Measurements from ENCODE around the gene PSMG3. TPM values are rescaled to one million over a fixed set of nuclear protein-coding genes. Genes with fewer than 3 reads are reported as not detected.

PSMG3 gene
- total and polyA plus RNA-seq, 2 donors from 2014 or later, result 29.7 to 66.6 TPM

DNA sequence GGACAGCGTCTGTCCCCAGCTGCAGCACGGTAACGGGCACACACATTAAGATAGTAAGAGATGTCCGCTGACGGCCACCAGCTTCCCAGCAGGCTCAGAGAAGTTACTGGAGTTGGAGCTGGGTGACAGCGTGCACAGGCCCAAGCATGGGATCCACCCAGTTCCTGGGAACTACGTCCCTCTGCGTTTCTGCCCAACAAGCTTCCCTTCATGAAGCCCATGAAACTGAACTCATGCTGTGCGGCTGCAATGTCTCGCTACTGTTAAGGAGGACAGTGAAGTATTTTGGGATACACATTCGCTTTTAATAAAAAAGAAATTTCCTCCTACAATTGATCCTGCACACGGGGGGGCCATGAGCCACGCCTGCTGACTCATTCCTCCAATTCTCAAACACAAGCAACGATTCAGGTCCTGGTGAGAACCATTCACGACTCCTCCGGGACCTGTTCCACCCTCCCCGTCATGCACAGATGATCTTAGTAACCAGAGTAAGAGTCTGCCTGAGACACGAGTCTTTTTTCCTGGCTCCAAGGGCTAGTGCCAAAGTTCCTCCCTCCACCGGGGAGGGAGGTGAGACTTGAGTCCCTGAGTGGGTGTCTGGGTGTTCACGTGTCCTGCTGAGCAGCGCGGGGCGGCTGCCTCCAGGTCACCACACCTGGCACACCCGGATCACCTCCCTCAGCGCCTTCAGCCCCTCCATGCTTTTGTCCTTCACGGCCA lies 2.6 kb downstream of the PSMG3 start:
- FAIRE-seq, result no peak
- peak overlapping the region; percentile 66 to 84 for H3K27ac ChIP-seq (ENCODE audit: low read depth in 2 of 2, low read length in 2 of 2)
- H3K27me3 ChIP-seq (ENCODE audit: control insufficient read depth, insufficient read depth, low read length), result no peaks in the 10 kb centered on the region
- peak overlapping the region in 1 of 3 donors; percentile 8 for H3K9ac ChIP-seq (ENCODE audit: low read length in 3 of 3)
- TF ChIP-seq, protein P1, sequence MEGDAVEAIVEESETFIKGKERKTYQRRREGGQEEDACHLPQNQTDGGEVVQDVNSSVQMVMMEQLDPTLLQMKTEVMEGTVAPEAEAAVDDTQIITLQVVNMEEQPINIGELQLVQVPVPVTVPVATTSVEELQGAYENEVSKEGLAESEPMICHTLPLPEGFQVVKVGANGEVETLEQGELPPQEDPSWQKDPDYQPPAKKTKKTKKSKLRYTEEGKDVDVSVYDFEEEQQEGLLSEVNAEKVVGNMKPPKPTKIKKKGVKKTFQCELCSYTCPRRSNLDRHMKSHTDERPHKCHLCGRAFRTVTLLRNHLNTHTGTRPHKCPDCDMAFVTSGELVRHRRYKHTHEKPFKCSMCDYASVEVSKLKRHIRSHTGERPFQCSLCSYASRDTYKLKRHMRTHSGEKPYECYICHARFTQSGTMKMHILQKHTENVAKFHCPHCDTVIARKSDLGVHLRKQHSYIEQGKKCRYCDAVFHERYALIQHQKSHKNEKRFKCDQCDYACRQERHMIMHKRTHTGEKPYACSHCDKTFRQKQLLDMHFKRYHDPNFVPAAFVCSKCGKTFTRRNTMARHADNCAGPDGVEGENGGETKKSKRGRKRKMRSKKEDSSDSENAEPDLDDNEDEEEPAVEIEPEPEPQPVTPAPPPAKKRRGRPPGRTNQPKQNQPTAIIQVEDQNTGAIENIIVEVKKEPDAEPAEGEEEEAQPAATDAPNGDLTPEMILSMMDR (IDR thresholded peaks at IDR 0.05; ENCODE audit: borderline replicate concordance, extremely low read depth, insufficient read depth), result no peak
- H3K4me1 ChIP-seq (ENCODE audit: control insufficient read depth in 2 of 3, insufficient read depth in 2 of 3, low read depth in 1 of 3, low read length in 3 of 3), result peaks cover 0 to 20% (median 16%) of the 10 kb centered on the region in 3 donors
- intact Hi-C loops (cut with DNase I), result no loop called here
- H3K36me3 ChIP-seq (ENCODE audit: control insufficient read depth in 2 of 3, insufficient read depth in 3 of 3, low read length in 3 of 3), result no peaks in the 10 kb centered on the region
- peak overlapping the region in 1 of 3 donors; percentile 42 for H3K4me3 ChIP-seq (ENCODE audit: low read length in 3 of 3)
- DNase-seq, result peak in 4 of 5 donors; percentile 66 to 88 (median 82)
- no peaks in the 10 kb centered on the region for H3K9me3 ChIP-seq (ENCODE audit: control insufficient read depth in 2 of 3, insufficient read depth in 1 of 3, low read length in 3 of 3)

DNA sequence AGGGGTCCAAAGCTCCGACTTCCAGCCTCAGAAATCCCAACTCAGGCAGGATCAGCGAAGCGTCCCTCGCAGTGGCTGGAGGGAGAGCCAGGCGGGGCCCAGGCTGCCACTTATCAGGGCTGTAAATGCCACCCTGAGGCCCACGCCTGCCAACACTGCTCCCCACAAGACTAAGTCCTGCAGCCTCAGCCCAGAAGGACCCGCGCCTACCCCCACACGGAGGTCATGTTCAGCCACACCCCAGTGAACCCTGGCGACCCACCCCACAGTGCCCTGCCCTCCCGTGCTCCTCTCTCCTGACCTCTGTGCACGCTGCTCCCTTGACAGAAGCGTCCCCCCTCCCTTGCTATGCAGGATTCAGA lies 3.2 kb downstream of the PSMG3 start:
- DNase-seq, result peak in 3 of 5 donors; percentile 49 to 79 (median 66)
- H3K36me3 ChIP-seq (ENCODE audit: control insufficient read depth in 2 of 3, insufficient read depth in 3 of 3, low read length in 3 of 3), result no peaks in the 10 kb centered on the region
- H3K27me3 ChIP-seq (ENCODE audit: control insufficient read depth, insufficient read depth, low read length), result no peaks in the 10 kb centered on the region
- intact Hi-C loops (cut with DNase I), result no loop called here
- H3K9ac ChIP-seq (ENCODE audit: low read length in 3 of 3), result peak overlapping the region in 1 of 3 donors; percentile 40
- TF ChIP-seq, protein P1 (IDR thresholded peaks at IDR 0.05; ENCODE audit: borderline replicate concordance, extremely low read depth, insufficient read depth), result no peak
- H3K27ac ChIP-seq (ENCODE audit: low read depth in 2 of 2, low read length in 2 of 2), result peak overlapping the region; percentile 66 to 84
- no peak for FAIRE-seq
- peaks cover 0 to 20% (median 14%) of the 10 kb centered on the region in 3 donors for H3K4me1 ChIP-seq (ENCODE audit: control insufficient read depth in 2 of 3, insufficient read depth in 2 of 3, low read depth in 1 of 3, low read length in 3 of 3)
- H3K4me3 ChIP-seq (ENCODE audit: low read length in 3 of 3), result peak overlapping the region in 1 of 3 donors; percentile 42
- H3K9me3 ChIP-seq (ENCODE audit: control insufficient read depth in 2 of 3, insufficient read depth in 1 of 3, low read length in 3 of 3), result no peaks in the 10 kb centered on the region

DNA sequence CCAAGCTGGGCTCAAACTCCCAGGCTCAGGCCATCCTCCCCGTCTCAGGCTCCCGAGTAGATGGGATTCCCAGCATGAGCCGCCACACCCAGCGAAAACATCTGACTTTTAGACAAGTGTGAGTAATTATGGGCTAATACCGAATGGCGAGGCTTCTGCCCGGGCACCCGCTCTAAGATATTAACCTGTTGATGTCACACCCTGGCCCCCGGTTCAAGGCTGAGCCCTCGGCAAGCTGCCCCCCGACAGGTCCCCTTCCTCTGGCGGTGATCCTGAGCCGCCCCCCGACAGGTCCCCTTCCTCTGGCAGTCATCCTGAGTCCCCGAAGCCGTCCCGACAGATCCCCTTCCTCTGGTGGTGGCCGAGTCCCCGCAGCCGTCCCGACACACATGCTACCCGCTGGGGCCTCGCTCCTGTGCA lies 5.2 kb downstream of the PSMG3 start:
- Histone ChIP-seq H3K9ac (ENCODE audit: low read length in 3 of 3) (no peak overlapping the region), H3K4me1 (ENCODE audit: control insufficient read depth in 2 of 3, insufficient read depth in 2 of 3, low read depth in 1 of 3, low read length in 3 of 3) (peaks cover 0 to 16% (median 10%) of the 10 kb centered on the region in 3 donors), H3K4me3 (ENCODE audit: low read length in 3 of 3) (no peak overlapping the region), H3K27ac (ENCODE audit: low read depth in 2 of 2, low read length in 2 of 2) (no peak overlapping the region), H3K27me3 (ENCODE audit: control insufficient read depth, insufficient read depth, low read length) (no peaks in the 10 kb centered on the region), H3K9me3 (ENCODE audit: control insufficient read depth in 2 of 3, insufficient read depth in 1 of 3, low read length in 3 of 3) (no peaks in the 10 kb centered on the region), H3K36me3 (ENCODE audit: control insufficient read depth in 2 of 3, insufficient read depth in 3 of 3, low read length in 3 of 3) (no peaks in the 10 kb centered on the region)
- FAIRE-seq (no peak), DNase-seq (peak in 1 of 5 donors; percentile 71)
- TF ChIP-seq, protein P1 (IDR thresholded peaks at IDR 0.05; ENCODE audit: borderline replicate concordance, extremely low read depth, insufficient read depth), result no peak
- intact Hi-C loops (cut with DNase I), result no loop called here

All from kidney (tissue), 14 donors.